ENCODE data around the gene PPIF.

Gene PPIF

DNA sequence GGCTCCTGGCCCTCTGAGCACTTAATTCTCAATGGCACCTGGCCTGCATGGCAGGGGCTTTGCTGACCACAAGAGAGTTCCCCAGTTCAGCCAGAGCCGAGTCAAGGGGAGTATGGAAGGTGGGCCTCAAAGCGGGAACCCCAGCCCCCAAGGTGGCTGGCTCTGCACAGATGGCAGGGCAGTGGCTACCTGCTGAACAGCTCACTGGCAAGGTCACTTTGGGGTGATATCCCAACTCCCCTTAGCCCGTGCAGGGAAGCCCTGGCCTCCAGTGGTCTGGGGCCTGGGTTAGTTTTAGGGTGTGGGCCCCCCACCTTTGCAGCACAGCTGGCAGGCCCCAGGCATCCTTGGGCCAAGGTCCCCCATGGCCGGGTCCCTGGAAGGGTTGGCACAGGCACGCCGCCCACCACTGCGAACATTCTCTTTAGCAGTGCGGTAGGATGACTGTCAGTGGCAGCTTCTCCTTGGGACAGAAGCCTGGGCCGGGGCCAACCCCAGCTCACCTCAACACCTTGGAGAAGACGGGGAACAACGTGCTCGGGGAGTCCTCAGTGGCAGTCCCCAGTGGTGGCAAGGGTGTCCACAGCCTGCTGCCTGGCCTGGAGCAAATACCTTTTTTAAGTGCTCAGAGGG lies 36.8 kb downstream of the PPIF start:
- Mint-ChIP-seq H3K27ac (no peak overlapping the region), H3K27me3 (no peaks in the 10 kb centered on the region), H3K9me3 (no peaks in the 10 kb centered on the region), H3K4me3 (no peak overlapping the region), H3K36me3 (no peaks in the 10 kb centered on the region), H3K4me1 (peaks cover 6% of the 10 kb centered on the region)
- no peak for ATAC-seq (ENCODE audit: low read depth)
- no peak for DNase-seq (ENCODE audit: low spot score in 2 of 2)

- DNase-seq (ENCODE audit: low spot score in 2 of 2) (no peak), ATAC-seq (ENCODE audit: low read depth) (no peak)
- no peaks in the 10 kb centered on the region for H3K27me3 Mint-ChIP-seq
- H3K36me3 Mint-ChIP-seq = no peaks in the 10 kb centered on the region
- H3K9me3 Mint-ChIP-seq = no peaks in the 10 kb centered on the region
- H3K4me3 Mint-ChIP-seq = no peak overlapping the region
- H3K27ac Mint-ChIP-seq = no peak overlapping the region
- H3K4me1 Mint-ChIP-seq = peaks cover 9% of the 10 kb centered on the region
Measured at GRCh38 chr10:79384773-79385391, 37.6 kb downstream of the PPIF start.

DNA sequence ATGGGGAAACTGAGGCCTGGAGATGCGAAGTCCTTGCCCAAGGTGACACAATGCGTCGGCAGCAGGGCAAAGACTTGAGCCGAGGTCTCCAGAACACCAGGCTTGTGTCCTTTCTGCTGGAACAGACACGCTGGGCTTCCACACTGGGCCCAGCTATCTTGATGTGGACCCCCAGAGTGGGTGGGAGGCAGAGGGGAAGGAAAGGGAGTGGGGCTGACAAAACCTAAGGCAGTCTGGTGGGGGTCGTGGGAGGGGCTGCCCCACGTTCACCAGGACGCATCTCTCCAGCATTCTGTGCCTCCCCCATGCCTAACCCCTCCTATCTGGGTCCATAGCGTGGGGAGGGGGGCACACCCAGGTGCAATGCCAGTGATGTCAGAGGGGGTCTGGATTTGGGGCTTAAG lies 38.1 kb downstream of the PPIF start:
- DNase-seq (ENCODE audit: low spot score in 2 of 2) = peak in 1 of 2 donors; percentile 7
- no peak for ATAC-seq (ENCODE audit: low read depth)
- Mint-ChIP-seq H3K27ac (no peak overlapping the region), H3K27me3 (no peaks in the 10 kb centered on the region), H3K4me1 (peaks cover 9% of the 10 kb centered on the region), H3K36me3 (no peaks in the 10 kb centered on the region), H3K9me3 (no peaks in the 10 kb centered on the region), H3K4me3 (no peak overlapping the region)

- Mint-ChIP-seq H3K9me3 (no peaks in the 10 kb centered on the region), H3K36me3 (no peaks in the 10 kb centered on the region), H3K4me3 (no peak overlapping the region), H3K27ac (no peak overlapping the region), H3K4me1 (peaks cover 12% of the 10 kb centered on the region), H3K27me3 (no peaks in the 10 kb centered on the region)
- DNase-seq (ENCODE audit: low spot score in 2 of 2) (peak in 1 of 2 donors; percentile 9), ATAC-seq (ENCODE audit: low read depth) (no peak)
Measured at GRCh38 chr10:79385804-79386531, 38.7 kb downstream of the PPIF start.

GRCh38 chr10:79386637-79387465 lies 39.6 kb downstream of the PPIF start:
- Mint-ChIP-seq H3K36me3 (no peaks in the 10 kb centered on the region), H3K27me3 (no peaks in the 10 kb centered on the region), H3K4me1 (peaks cover 12% of the 10 kb centered on the region), H3K27ac (no peak overlapping the region), H3K9me3 (no peaks in the 10 kb centered on the region), H3K4me3 (no peak overlapping the region)
- DNase-seq (ENCODE audit: low spot score in 2 of 2) = no peak
- ATAC-seq (ENCODE audit: low read depth) = no peak

GRCh38 chr10:79387466-79387973 lies 40.3 kb downstream of the PPIF start:
- ATAC-seq (ENCODE audit: low read depth) (no peak), DNase-seq (ENCODE audit: low spot score in 2 of 2) (no peak)
- Mint-ChIP-seq H3K4me1 (peaks cover 12% of the 10 kb centered on the region), H3K36me3 (no peaks in the 10 kb centered on the region), H3K4me3 (no peak overlapping the region), H3K27me3 (peaks cover 2% of the 10 kb centered on the region), H3K9me3 (no peaks in the 10 kb centered on the region), H3K27ac (no peak overlapping the region)

GRCh38 chr10:79387974-79388850 lies 40.9 kb downstream of the PPIF start:
- no peak for ATAC-seq (ENCODE audit: low read depth)
- Mint-ChIP-seq H3K4me3 (no peak overlapping the region), H3K36me3 (no peaks in the 10 kb centered on the region), H3K9me3 (no peaks in the 10 kb centered on the region), H3K27ac (no peak overlapping the region), H3K4me1 (peaks cover 12% of the 10 kb centered on the region), H3K27me3 (peaks cover 3% of the 10 kb centered on the region)
- no peak for DNase-seq (ENCODE audit: low spot score in 2 of 2)

- H3K9me3 Mint-ChIP-seq = no peaks in the 10 kb centered on the region
- DNase-seq (ENCODE audit: low spot score in 2 of 2) (no peak), ATAC-seq (ENCODE audit: low read depth) (no peak)
- no peak overlapping the region for H3K4me3 Mint-ChIP-seq
- H3K27ac Mint-ChIP-seq = no peak overlapping the region
- H3K4me1 Mint-ChIP-seq = peaks cover 12% of the 10 kb centered on the region
- no peaks in the 10 kb centered on the region for H3K36me3 Mint-ChIP-seq
- peaks cover 3% of the 10 kb centered on the region for H3K27me3 Mint-ChIP-seq
Measured at GRCh38 chr10:79390057-79390456, 42.8 kb downstream of the PPIF start.

DNA sequence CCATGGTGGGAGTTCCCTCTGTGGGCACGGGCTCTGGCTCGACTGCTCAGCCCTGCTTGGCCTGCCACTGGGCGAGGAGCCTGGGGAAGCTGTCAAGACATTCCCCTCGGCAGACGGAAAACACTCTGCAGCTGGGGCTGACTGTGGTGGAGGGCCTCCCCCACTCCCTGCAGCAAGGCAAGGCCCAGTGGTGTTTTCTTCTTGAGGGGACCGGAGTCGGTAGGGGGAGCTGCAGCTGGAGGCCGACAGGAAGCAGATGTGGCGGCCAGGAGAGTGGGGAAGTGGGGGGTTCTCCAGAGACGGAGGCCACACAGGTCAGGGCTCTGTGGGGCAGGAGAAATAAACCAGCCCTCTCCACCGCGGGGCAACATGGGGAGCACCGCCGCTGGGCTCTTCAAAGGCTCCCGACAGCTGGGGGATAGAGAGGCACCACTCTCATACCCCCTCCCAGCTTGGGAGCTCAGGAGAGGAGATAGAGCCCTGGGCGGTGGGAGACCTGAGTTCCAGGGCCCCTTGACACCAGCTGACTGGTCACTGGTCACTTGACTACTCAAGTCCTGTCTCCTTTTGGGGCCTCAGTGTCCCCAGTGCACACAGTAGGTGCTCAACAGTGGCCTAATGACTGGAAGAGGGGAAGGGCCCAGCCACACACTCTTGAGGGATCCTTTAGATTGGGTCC lies 43.4 kb downstream of the PPIF start:
- no peak overlapping the region for H3K27ac Mint-ChIP-seq
- H3K9me3 Mint-ChIP-seq = no peaks in the 10 kb centered on the region
- H3K4me1 Mint-ChIP-seq = peaks cover 12% of the 10 kb centered on the region
- no peaks in the 10 kb centered on the region for H3K36me3 Mint-ChIP-seq
- ATAC-seq (ENCODE audit: low read depth) = peak; percentile 24
- H3K27me3 Mint-ChIP-seq = peaks cover 3% of the 10 kb centered on the region
- no peak overlapping the region for H3K4me3 Mint-ChIP-seq
- no peak for DNase-seq (ENCODE audit: low spot score in 2 of 2)

DNA sequence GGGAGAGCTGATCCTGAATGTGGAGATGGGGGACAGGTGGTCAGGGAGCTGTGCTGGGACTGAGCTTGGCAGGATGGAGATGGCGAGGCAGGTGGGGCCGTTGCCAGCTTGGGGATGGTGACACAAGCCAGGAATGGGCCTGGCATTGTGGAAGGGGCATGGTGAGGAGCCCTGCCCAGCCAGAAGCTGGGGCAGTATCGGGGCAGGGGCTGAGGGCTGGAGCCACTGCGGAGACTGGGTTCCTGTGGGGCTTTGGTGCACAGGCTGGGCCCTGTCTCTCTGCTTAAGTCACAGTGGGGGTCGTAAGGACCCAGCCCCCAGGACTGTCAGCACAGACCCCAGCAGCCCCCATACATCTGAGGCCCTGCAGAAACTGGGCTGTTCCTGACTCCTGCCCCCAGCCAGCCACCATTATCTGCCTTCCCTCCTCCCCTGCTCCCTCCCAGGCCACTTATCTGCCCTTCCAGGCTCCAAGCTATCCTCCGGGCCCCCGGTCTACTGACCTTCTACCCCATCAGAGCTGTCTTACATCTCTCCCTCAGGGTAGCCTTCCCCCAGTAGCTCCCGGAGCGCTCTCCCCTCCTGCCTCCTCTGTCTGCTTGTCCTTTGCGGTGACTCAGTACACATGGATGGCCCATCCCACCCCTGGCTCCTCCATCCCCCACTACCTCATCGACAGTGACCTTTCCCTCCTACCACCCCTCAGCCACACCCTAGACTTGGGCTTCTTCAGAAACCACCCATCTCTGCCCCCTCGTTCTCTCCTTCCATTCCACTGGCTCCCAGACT lies 44.2 kb downstream of the PPIF start:
- H3K36me3 Mint-ChIP-seq = peaks cover 2% of the 10 kb centered on the region
- H3K27me3 Mint-ChIP-seq = peaks cover 3% of the 10 kb centered on the region
- DNase-seq (ENCODE audit: low spot score in 2 of 2) = no peak
- no peaks in the 10 kb centered on the region for H3K9me3 Mint-ChIP-seq
- peaks cover 12% of the 10 kb centered on the region for H3K4me1 Mint-ChIP-seq
- no peak overlapping the region for H3K4me3 Mint-ChIP-seq
- ATAC-seq (ENCODE audit: low read depth) = no peak
- H3K27ac Mint-ChIP-seq = no peak overlapping the region

DNA sequence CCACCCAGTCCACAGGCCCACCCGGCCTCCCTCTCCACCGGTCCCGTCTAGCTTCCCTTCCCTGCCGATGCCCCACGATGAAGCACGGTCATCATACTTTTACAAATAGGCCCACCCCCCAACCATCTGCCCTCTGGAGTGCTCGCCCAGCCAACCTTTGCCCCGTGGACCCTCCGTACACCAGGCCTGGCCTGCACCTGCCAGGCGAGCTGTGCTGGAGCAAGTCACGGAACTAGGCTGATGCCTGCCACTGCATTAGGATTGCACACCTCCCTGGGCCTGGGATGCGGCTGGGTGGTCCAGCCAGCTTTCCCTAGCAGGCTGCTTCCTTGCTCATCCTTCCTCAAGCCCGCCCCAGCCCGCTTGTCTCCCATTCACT lies 44.7 kb downstream of the PPIF start:
- ATAC-seq (ENCODE audit: low read depth) = no peak
- no peak for DNase-seq (ENCODE audit: low spot score in 2 of 2)
- Mint-ChIP-seq H3K36me3 (peaks cover 2% of the 10 kb centered on the region), H3K4me3 (no peak overlapping the region), H3K27ac (no peak overlapping the region), H3K4me1 (peaks cover 12% of the 10 kb centered on the region), H3K9me3 (no peaks in the 10 kb centered on the region), H3K27me3 (peaks cover 3% of the 10 kb centered on the region)

DNA sequence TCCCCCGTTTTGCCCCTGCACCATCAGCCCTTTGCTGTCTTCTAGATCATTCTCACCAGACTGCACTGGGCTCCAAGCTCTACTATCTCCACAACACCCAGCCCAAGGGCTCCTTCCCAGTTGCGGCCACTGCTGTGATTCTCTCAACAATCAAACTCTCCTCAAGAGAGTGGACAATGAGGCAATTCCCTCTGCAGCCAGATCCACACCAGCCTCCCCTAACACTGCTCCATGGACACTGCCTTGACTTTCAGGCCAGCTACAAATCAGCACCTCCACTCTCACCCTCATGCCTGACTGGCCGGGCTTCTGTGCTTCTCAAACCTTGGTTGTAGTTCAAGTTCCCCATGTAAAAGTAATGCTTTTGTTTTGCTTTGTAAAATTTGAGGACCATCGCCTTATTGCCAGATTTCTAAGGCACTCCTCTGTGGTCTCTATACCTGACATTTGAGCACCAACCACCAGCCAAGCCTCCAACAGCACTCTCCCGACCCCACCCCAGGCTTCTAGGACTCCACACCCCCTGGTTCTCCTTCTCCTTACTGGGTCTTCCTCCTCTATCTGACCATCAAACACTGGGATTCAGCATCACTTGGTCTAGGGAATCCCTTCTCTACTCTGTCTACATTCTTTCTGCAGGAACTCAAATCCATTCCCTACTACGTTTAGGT lies 45.4 kb downstream of the PPIF start:
- no peaks in the 10 kb centered on the region for H3K9me3 Mint-ChIP-seq
- H3K4me1 Mint-ChIP-seq = peaks cover 12% of the 10 kb centered on the region
- H3K27me3 Mint-ChIP-seq = peaks cover 3% of the 10 kb centered on the region
- H3K36me3 Mint-ChIP-seq = peaks cover 2% of the 10 kb centered on the region
- no peak overlapping the region for H3K4me3 Mint-ChIP-seq
- DNase-seq (ENCODE audit: low spot score in 2 of 2) (no peak), ATAC-seq (ENCODE audit: low read depth) (no peak)
- no peak overlapping the region for H3K27ac Mint-ChIP-seq

Data from memory B cell (primary cell).